Measurements from ENCODE around the gene CIRBP. TPM values are rescaled to one million over a fixed set of nuclear protein-coding genes. Genes with fewer than 3 reads are reported as not detected.
A peak's percentile ranks its signal among the peaks of the same experiment; 100 is the strongest.
"Not testable (repeated sequence)": the region's sequence is repeated elsewhere in the genome, so short reads cannot be mapped to it uniquely, and the experiment has no call there.

Gene CIRBP
- total and polyA plus RNA-seq, 2 of the 13 experiments (the other 11 are each of a cell fraction or from before 2014, with no cell fraction given): 133 to 140 TPM

GRCh38 chr19:1318678-1319471 is 49.7 kb downstream of the CIRBP start:
- TF ChIP-seq ZNF256 (CRISPR knock-in tag; conservative IDR thresholded peaks at IDR 0.05) (no peak), HNRNPLL (IDR thresholded peaks at IDR 0.05; ENCODE audit: low read depth, low read length, poor library complexity, severe bottlenecking) (peak; percentile 22), MIXL1 (CRISPR knock-in tag; IDR thresholded peaks at IDR 0.05) (no peak), RBAK (CRISPR knock-in tag; IDR thresholded peaks at IDR 0.05) (no peak)
- 24% methylated on average over 29 of the region's 46 CpGs for WGBS (ENCODE audit: low lambda C conversion rate)
- in situ Hi-C loops (cut with HindIII; ENCODE audit: extremely low pct_ligation_motif_present, low pct_unique_long_range_greater_than_20kb): loop anchor here (5.0 kb wide), 1 partner anchor 37 kb away; no protein-coding TSS in a partner anchor
- DNase-seq (ENCODE audit: low spot score) (no peak), FAIRE-seq (no peak), ATAC-seq (no peak)
- POLR2A ChIA-PET: interaction anchor here (1.5 kb wide), 1 partner anchor 36 kb away, joined by 4 read pairs; a partner anchor contains a TSS
- H3K4me3 ChIP-seq (replicated peaks in 1 of 3; ENCODE audit: insufficient read depth in 1 of 3, low read depth in 2 of 3, low read length in 3 of 3): peak overlapping the region in 1 of 3 experiments; percentile 23; a peak in 1 of 6 replicates
- no peak overlapping the region for H2AFZ ChIP-seq (ENCODE audit: low read length)
- H3K9me3 ChIP-seq (ENCODE audit: low read length): no peaks in the 10 kb centered on the region
- no peaks in the 10 kb centered on the region for H4K20me1 ChIP-seq (ENCODE audit: insufficient read depth, low read length)
- intact Hi-C loops (cut with micrococcal nuclease; ENCODE audit: unreplicated experiment): loop anchor here (5.0 kb wide), 2 partner anchors 33 to 53 kb away; a partner anchor contains a TSS
- H3K9ac ChIP-seq (ENCODE audit: insufficient read depth, low read depth, low read length): no peak overlapping the region
- BruUV-seq (replicated peaks): no TSS peak
- H3K4me1 ChIP-seq (ENCODE audit: insufficient read depth, low read length): peaks cover 62% of the 10 kb centered on the region
- H3K36me3 ChIP-seq (replicated peaks in 1 of 2; ENCODE audit: control insufficient read depth in 1 of 2, insufficient read depth in 2 of 2, low read length in 2 of 2): no peaks in the 10 kb centered on the region
- CTCF ChIA-PET (ENCODE audit: low intra/inter-chr PET ratio, low total read pairs): no interaction called here
- H3K27me3 ChIP-seq (ENCODE audit: control insufficient read depth in 1 of 2, insufficient read depth in 2 of 2, low read length in 2 of 2): peaks cover 8 to 41% of the 10 kb centered on the region in 2 experiments
- H3K79me2 ChIP-seq (ENCODE audit: insufficient read depth, low read length): no peaks in the 10 kb centered on the region
- H3K4me2 ChIP-seq (ENCODE audit: low read depth, low read length): peak overlapping the region; percentile 36
- no peak overlapping the region for H3K27ac ChIP-seq (ENCODE audit: extremely low read length, insufficient read depth, low read length)

- intact Hi-C loops (cut with micrococcal nuclease; ENCODE audit: unreplicated experiment); ATAC-seq; CTCF ChIA-PET (ENCODE audit: low intra/inter-chr PET ratio, low total read pairs); in situ Hi-C loops (cut with HindIII; ENCODE audit: extremely low pct_ligation_motif_present, low pct_unique_long_range_greater_than_20kb); H3K9ac ChIP-seq (ENCODE audit: insufficient read depth, low read depth, low read length); H2AFZ ChIP-seq (ENCODE audit: low read length); H3K27ac ChIP-seq (ENCODE audit: extremely low read length, insufficient read depth, low read length); H3K4me3 ChIP-seq (replicated peaks in 1 of 3; ENCODE audit: insufficient read depth in 1 of 3, low read depth in 2 of 3, low read length in 3 of 3); H3K4me2 ChIP-seq (ENCODE audit: low read depth, low read length); H4K20me1 ChIP-seq (ENCODE audit: insufficient read depth, low read length); H3K36me3 ChIP-seq (replicated peaks in 1 of 2; ENCODE audit: control insufficient read depth in 1 of 2, insufficient read depth in 2 of 2, low read length in 2 of 2); BruUV-seq (replicated peaks); H3K9me3 ChIP-seq (ENCODE audit: low read length); DNase-seq (ENCODE audit: low spot score); H3K79me2 ChIP-seq (ENCODE audit: insufficient read depth, low read length); FAIRE-seq: not testable (repeated sequence)
- 64% methylated on average over 3 of the region's 3 CpGs for WGBS (ENCODE audit: low lambda C conversion rate)
- POLR2A ChIA-PET: interaction anchor here (1.5 kb wide), 1 partner anchor 34 kb away, joined by 4 read pairs; a partner anchor contains a TSS
- Histone ChIP-seq H3K27me3 (ENCODE audit: control insufficient read depth in 1 of 2, insufficient read depth in 2 of 2, low read length in 2 of 2) (peaks cover 7 to 34% of the 10 kb centered on the region in 2 experiments), H3K4me1 (ENCODE audit: insufficient read depth, low read length) (peaks cover 66% of the 10 kb centered on the region)
- TF ChIP-seq, protein P1, sequence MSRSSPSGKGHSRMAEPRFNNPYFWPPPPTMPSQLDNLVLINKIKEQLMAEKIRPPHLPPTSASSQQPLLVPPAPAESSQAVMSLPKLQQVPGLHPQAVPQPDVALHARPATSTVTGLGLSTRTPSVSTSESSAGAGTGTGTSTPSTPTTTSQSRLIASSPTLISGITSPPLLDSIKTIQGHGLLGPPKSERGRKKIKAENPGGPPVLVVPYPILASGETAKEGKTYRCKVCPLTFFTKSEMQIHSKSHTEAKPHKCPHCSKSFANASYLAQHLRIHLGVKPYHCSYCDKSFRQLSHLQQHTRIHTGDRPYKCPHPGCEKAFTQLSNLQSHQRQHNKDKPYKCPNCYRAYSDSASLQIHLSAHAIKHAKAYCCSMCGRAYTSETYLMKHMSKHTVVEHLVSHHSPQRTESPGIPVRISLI (CRISPR knock-in tag; IDR thresholded peaks at IDR 0.05; ENCODE audit: borderline replicate concordance): peak; percentile 3; the same call in 1 of the 2 replicates
- TF ChIP-seq ZNF121 (CRISPR knock-in tag; IDR thresholded peaks at IDR 0.05): peak; percentile 58
Measured at GRCh38 chr19:1320282-1320650, 51.1 kb downstream of the CIRBP start.

Data from HepG2 (cell line).